H1 (cell line): ENCODE results near the gene CAPN15. TPM values are rescaled to one million over a fixed set of nuclear protein-coding genes. Genes with fewer than 3 reads are reported as not detected.

Experiments used
- CTCF ChIA-PET: fragments of 300-600 bp; sonication (Branson Sonifier 250); formaldehyde crosslinking; loops from one replicate; lab custom pipeline; 2021; ENCODE audit not compliant: partially characterized antibody; lab: Charles Lee
- POLR2A ChIA-PET: fragments of 300-600 bp; sonication (Branson Sonifier 250); formaldehyde crosslinking; loops from one replicate; lab custom pipeline; 2021; ENCODE audit warnings: inconsistent platforms; ENCODE audit not compliant: partially characterized antibody; lab: Charles Lee
- DNase-seq, 2 experiments: peaks; one replicate each; pipeline versions ENCODE4 v3.0.0 to v3.0.0-alpha.2; 2010 to 2022; ENCODE audit warnings: low spot score in 2 of 2, low read depth in 1 of 2, mixed read lengths in 1 of 2
- FAIRE-seq: peaks from 2 replicates; lab custom pipeline; 2011; peaks lifted over from hg19 to GRCh38; lab: Jason Lieb, UNC
- H2AFZ ChIP-seq: 2 replicates; pipeline ENCODE4 v1.8.1; 2012; ENCODE audit warnings: low read length, inconsistent platforms
- H2AK5ac ChIP-seq: 2 replicates; pipeline ENCODE4 v1.6.1; 2013; ENCODE audit warnings: low read depth, low read length
- H2BK120ac ChIP-seq: replicated peaks from 2 replicates; pipeline ENCODE3; 2013; ENCODE audit warnings: low read depth, low read length, inconsistent platforms
- H2BK12ac ChIP-seq: 2 replicates; pipeline ENCODE4 v1.6.1; 2013; ENCODE audit warnings: low read depth, low read length
- H2BK15ac ChIP-seq: 2 replicates; pipeline ENCODE4 v1.6.1; 2013; ENCODE audit warnings: low read length
- H2BK20ac ChIP-seq: 2 replicates; pipeline ENCODE4 v1.6.1; 2013; ENCODE audit warnings: low read length
- H2BK5ac ChIP-seq: 2 replicates; pipeline ENCODE4 v1.6.1; 2013; ENCODE audit warnings: low read depth, low read length
- H3K14ac ChIP-seq: 2 replicates; pipeline ENCODE4 v1.6.1; 2013; ENCODE audit warnings: inconsistent platforms; ENCODE audit not compliant: insufficient read length
- H3K18ac ChIP-seq: 2 replicates; pipeline ENCODE4 v1.6.1; 2013; ENCODE audit warnings: low read length; ENCODE audit errors: extremely low read depth
- H3K23ac ChIP-seq: 2 replicates; pipeline ENCODE4 v1.6.1; 2013; ENCODE audit warnings: inconsistent platforms; ENCODE audit not compliant: insufficient read length
- H3K23me2 ChIP-seq: 2 replicates; pipeline ENCODE4 v1.6.1; 2013; ENCODE audit warnings: low read depth, low read length
- H3K27ac ChIP-seq: 2 replicates; pipeline ENCODE4 v1.6.1; 2011; ENCODE audit warnings: low read depth, low read length, inconsistent platforms
- H3K27me3 ChIP-seq, 4 experiments: replicated peaks in 1 of 4; 1 replicate in 1 of 4; 2 replicates in 3 of 4; pipeline versions ENCODE4 v1.6.1 to v1.8.1; 2011 to 2013; ENCODE audit warnings: low read length in 3 of 4, mild to moderate bottlenecking in 3 of 4, inconsistent platforms in 2 of 4, mixed read lengths in 2 of 4, moderate library complexity in 1 of 4; ENCODE audit not compliant: control insufficient read depth in 3 of 4, insufficient read depth in 3 of 4; ENCODE audit errors: extremely low read depth in 1 of 4
- H3K36me3 ChIP-seq, 4 experiments: 2 replicates each; pipeline versions ENCODE4 v1.6.1 to v1.8.1; 2011 to 2013; ENCODE audit warnings: mild to moderate bottlenecking in 4 of 4, low read length in 3 of 4, moderate library complexity in 2 of 4, control low read depth in 1 of 4, inconsistent platforms in 1 of 4; ENCODE audit not compliant: insufficient read depth in 4 of 4, control insufficient read depth in 2 of 4
- H3K4ac ChIP-seq: replicated peaks from 2 replicates; pipeline ENCODE3; 2013; ENCODE audit warnings: low read length, low read depth, mixed read lengths, inconsistent platforms; ENCODE audit not compliant: insufficient read length
- H3K4me1 ChIP-seq, 4 experiments: replicated peaks in 1 of 4; 1 replicate in 1 of 4; 2 replicates in 3 of 4; pipeline versions ENCODE4 v1.6.1 to v1.8.1; 2011 to 2013; ENCODE audit warnings: low read length in 3 of 4, inconsistent platforms in 2 of 4, mixed read lengths in 1 of 4; ENCODE audit not compliant: insufficient read depth in 4 of 4, control insufficient read depth in 3 of 4
- H3K4me2 ChIP-seq, 2 experiments: 2 replicates each; pipeline versions ENCODE4 v1.6.1 to v1.8.1; 2011 to 2013; ENCODE audit warnings: low read depth in 2 of 2, low read length in 2 of 2, control low read depth in 1 of 2, inconsistent platforms in 1 of 2, mild to moderate bottlenecking in 1 of 2; ENCODE audit not compliant: insufficient read depth in 1 of 2
- H3K4me3 ChIP-seq, 4 experiments: fragments of 200-600, 300-600 bp in 1 of 4; sonication (generic), shearing (Covaris generic), sonication (Bioruptor Twin) in 1 of 4; 2 replicates each; pipeline versions ENCODE4 v1.5.1 to v1.8.1; 2011 to 2016; ENCODE audit warnings: low read length in 4 of 4, low read depth in 3 of 4, control low read depth in 2 of 4, inconsistent platforms in 2 of 4, mild to moderate bottlenecking in 2 of 4, mixed read lengths in 1 of 4, moderate library complexity in 1 of 4; ENCODE audit not compliant: insufficient read depth in 2 of 4; ENCODE audit errors: extremely low read depth in 1 of 4
- H3K56ac ChIP-seq: replicated peaks from 2 replicates; pipeline ENCODE3; 2013; ENCODE audit warnings: low read depth, mild to moderate bottlenecking, mixed read lengths, low read length, inconsistent platforms; ENCODE audit not compliant: insufficient read length
- H3K79me1 ChIP-seq: 2 replicates; pipeline ENCODE4 v1.6.1; 2013; ENCODE audit warnings: low read depth, low read length, control low read depth
- H3K79me2 ChIP-seq, 2 experiments: 2 replicates each; pipeline versions ENCODE4 v1.6.1 to v1.8.1; 2012 to 2013; ENCODE audit warnings: low read length in 2 of 2, mild to moderate bottlenecking in 2 of 2, inconsistent platforms in 1 of 2; ENCODE audit not compliant: insufficient read depth in 2 of 2, control insufficient read depth in 1 of 2
- H3K9ac ChIP-seq, 4 experiments: replicated peaks in 1 of 4; 1 replicate in 1 of 4; 2 replicates in 3 of 4; pipeline versions ENCODE4 v1.6.1 to v1.8.1; 2011 to 2013; ENCODE audit warnings: low read depth in 3 of 4, low read length in 3 of 4, control low read depth in 2 of 4, mild to moderate bottlenecking in 2 of 4, moderate library complexity in 2 of 4, inconsistent platforms in 1 of 4; ENCODE audit errors: extremely low read depth in 1 of 4
- H3K9me3 ChIP-seq, 2 experiments: 2 replicates each; pipeline versions ENCODE4 v1.6.1 to v1.8.1; 2012 to 2013; ENCODE audit warnings: mild to moderate bottlenecking in 2 of 2, moderate library complexity in 2 of 2, control low read depth in 1 of 2, inconsistent platforms in 1 of 2, low read depth in 1 of 2, low read length in 1 of 2, mixed read lengths in 1 of 2; ENCODE audit not compliant: insufficient read depth in 2 of 2
- H4K20me1 ChIP-seq, 2 experiments: replicated peaks in 1 of 2; 2 replicates each; pipeline versions ENCODE3 to v1.8.1; 2011 to 2013; ENCODE audit warnings: inconsistent platforms in 2 of 2, low read length in 2 of 2, mild to moderate bottlenecking in 1 of 2; ENCODE audit not compliant: insufficient read depth in 2 of 2, control insufficient read depth in 1 of 2
- H4K5ac ChIP-seq: 2 replicates; pipeline ENCODE4 v1.6.1; 2013; ENCODE audit warnings: low read length, low read depth, mixed read lengths, inconsistent platforms; ENCODE audit not compliant: insufficient read length
- H4K8ac ChIP-seq: 2 replicates; pipeline ENCODE4 v1.8.0; 2013; ENCODE audit warnings: mild to moderate bottlenecking, moderate library complexity, low read length, inconsistent platforms; ENCODE audit not compliant: insufficient read depth; ENCODE audit errors: extremely low read depth
- H4K91ac ChIP-seq: replicated peaks from 2 replicates; pipeline ENCODE3; 2013; ENCODE audit warnings: low read length, mixed read lengths, inconsistent platforms; ENCODE audit not compliant: insufficient read length
- POLR2A ChIP-seq, 2 experiments: IDR thresholded peaks; 1 replicate in 1 of 2; 2 replicates in 1 of 2; pipeline ENCODE4 v1.6.1; 2011; ENCODE audit warnings: low read depth in 2 of 2, low read length in 2 of 2, mild to moderate bottlenecking in 2 of 2; ENCODE audit errors: control extremely low read depth in 1 of 2
- RFX5 ChIP-seq: IDR thresholded peaks from 2 replicates; pipeline ENCODE4 v1.6.1; 2011; ENCODE audit warnings: low read depth, low read length, improper control_type of control experiment, borderline replicate concordance
- SIN3A ChIP-seq, 2 experiments: IDR thresholded peaks in 1 of 2; conservative IDR thresholded peaks in 1 of 2; 2 replicates each; pipeline ENCODE4 v1.6.1; 2011 to 2012; ENCODE audit warnings: low read length in 2 of 2, improper control_type of control experiment in 1 of 2, low read depth in 1 of 2, mild to moderate bottlenecking in 1 of 2
- SP2 ChIP-seq: IDR thresholded peaks from 2 replicates; pipeline ENCODE4 v1.6.1; 2012; ENCODE audit warnings: mild to moderate bottlenecking, low read length, inconsistent platforms
- SRF ChIP-seq: IDR thresholded peaks from 2 replicates; pipeline ENCODE4 v1.6.1; 2011; ENCODE audit warnings: mild to moderate bottlenecking, low read depth, low read length, moderate library complexity
- TAF1 ChIP-seq: IDR thresholded peaks from 2 replicates; pipeline ENCODE4 v1.6.1; 2011; ENCODE audit warnings: mild to moderate bottlenecking, low read depth, low read length
- TCF12 ChIP-seq: IDR thresholded peaks from 2 replicates; pipeline ENCODE4 v1.6.1; 2011; ENCODE audit warnings: low read depth, mild to moderate bottlenecking, low read length
- WGBS, 2 experiments: shearing (Covaris generic) in 1 of 2; methylation state at CpG; one replicate each; pipeline versions ENCODE4 v1.1.6 to v1.1.7; 2013 to 2015; ENCODE audit warnings: low lambda C conversion rate in 2 of 2, mixed read lengths in 2 of 2, inconsistent platforms in 1 of 2, low coverage in 1 of 2, missing lambda C conversion rate in 1 of 2; ENCODE audit not compliant: insufficient replicate concordance in 2 of 2, insufficient coverage in 1 of 2, insufficient read length in 1 of 2; ENCODE audit errors: extremely low coverage in 1 of 2, missing lambda C conversion rate in 1 of 2; 5-methylcytosine and 5-hydroxymethylcytosine counted together
- polyA plus RNA-seq, 7 experiments: library from polyadenylated mRNA; depleted of rRNA in 3 of 7; stranded (reverse) in 5 of 7; unstranded in 2 of 7; fragments of >200 nt in 5 of 7; fragments of 200-250 nt in 2 of 7; gene quantifications; 1 replicate in 5 of 7; 2 replicates in 1 of 7; 4 replicates in 1 of 7; pipeline versions ENCODE4 v1.2.1 to v1.2.3, GENCODE V29; 2011 to 2013; ENCODE audit warnings: missing spikeins in 2 of 7, mixed read lengths in 2 of 7
- total RNA-seq: library from RNA; stranded (reverse); fragmentation: NEBNext Ultra II Directional; extraction: Animal tissue kit (Norgen Biotek cat#: 25700); gene quantifications from 2 replicates; pipeline ENCODE4 v1.2.1, GENCODE V29; 2021
- TF ChIP-seq, protein P1 (sequence below): IDR thresholded peaks from 2 replicates; pipeline ENCODE4 v1.6.1; 2012; ENCODE audit warnings: low read length, inconsistent platforms
- TF ChIP-seq, protein P2 (sequence below), 3 experiments: IDR thresholded peaks; 1 replicate in 2 of 3; 2 replicates in 1 of 3; pipeline versions ENCODE4 v1.5.1 to v1.6.1; 2011; ENCODE audit warnings: low read length in 3 of 3, mild to moderate bottlenecking in 3 of 3, inconsistent platforms in 2 of 3, low read depth in 1 of 3, moderate library complexity in 1 of 3; ENCODE audit not compliant: insufficient read depth in 1 of 3; ENCODE audit errors: control extremely low read depth in 1 of 3
- TF ChIP-seq, protein P3 (sequence below): IDR thresholded peaks from 2 replicates; pipeline ENCODE4 v1.6.1; 2012; ENCODE audit warnings: inconsistent platforms

Gene CAPN15
- total and polyA plus RNA-seq, 2 of the 8 experiments (the other 6 are each of a cell fraction or from before 2014, with no cell fraction given) = 38.9 to 76.9 TPM

DNA sequence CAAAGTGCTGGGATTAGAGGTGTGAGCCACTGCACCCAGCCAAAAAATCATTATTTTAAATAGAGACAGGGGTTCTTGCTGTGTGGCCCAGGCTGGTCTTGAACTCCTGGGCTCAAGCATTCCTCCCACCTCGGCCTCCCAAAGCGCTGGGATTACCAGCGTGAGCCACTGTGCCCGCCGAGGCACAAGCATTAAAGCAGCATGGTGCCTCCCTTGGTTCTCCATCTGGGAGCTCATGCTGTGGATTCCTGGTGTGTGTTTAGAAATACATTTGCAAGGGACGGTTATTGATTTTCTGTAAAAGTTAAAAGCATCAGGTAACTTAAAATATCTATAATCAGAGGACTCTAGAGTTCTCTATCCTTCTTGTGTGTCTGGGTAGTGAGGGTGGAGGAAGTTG is 14.7 kb upstream of the CAPN15 start:
- Histone ChIP-seq H4K5ac (no peak overlapping the region), H3K27ac (no peak overlapping the region), H3K56ac (no peak overlapping the region), H3K79me2 (no peaks in the 10 kb centered on the region), H3K27me3 (no peaks in the 10 kb centered on the region), H2AK5ac (no peak overlapping the region), H2BK12ac (no peak overlapping the region), H3K4me2 (no peak overlapping the region), H2AFZ (no peak overlapping the region), H3K18ac (no peak overlapping the region), H3K14ac (no peak overlapping the region), H4K8ac (no peak overlapping the region), H3K79me1 (no peaks in the 10 kb centered on the region), H3K23me2 (no peaks in the 10 kb centered on the region), H3K4me1 (no peaks in the 10 kb centered on the region; a peak in 1 of 7 replicates), H2BK20ac (no peak overlapping the region), H4K91ac (no peak overlapping the region), H2BK5ac (no peak overlapping the region), H3K4ac (no peak overlapping the region), H4K20me1 (no peaks in the 10 kb centered on the region), H3K4me3 (no peak overlapping the region), H3K9me3 (no peaks in the 10 kb centered on the region), H3K9ac (no peak overlapping the region), H2BK15ac (no peak overlapping the region), H3K36me3 (peaks cover 2 to 8% (median 3%) of the 10 kb centered on the region in 4 experiments; a peak in 5 of 8 replicates), H3K23ac (no peak overlapping the region), H2BK120ac (no peak overlapping the region)
- DNase-seq (no peak), FAIRE-seq (no peak)
- ChIA-PET CTCF (interaction anchor here (0.7 to 1.9 kb wide), 7 partner anchors 12 to 86 kb away, joined by 3 to 5 read pairs (median 3); no protein-coding TSS in a partner anchor), POLR2A (interaction anchor here (0.6 kb wide), 1 partner anchor 38 kb away, joined by 3 read pairs; no protein-coding TSS in a partner anchor)
- WGBS, 2 experiments = 93% methylated on average over 6 of the region's 6 CpGs; no CpG with 5 or more reads in 1 of the 2 experiments
- TF ChIP-seq SP2 (no peak), RFX5 (no peak), TCF12 (no peak), TAF1 (no peak), SRF (no peak), POLR2A (IDR thresholded peaks at IDR 0.05; ENCODE audit: control extremely low read depth in 1 of 2, low read depth in 2 of 2, low read length in 2 of 2) (no peak), SIN3A (conservative IDR thresholded peaks at IDR 0.05 in 1 of 2, IDR thresholded peaks at IDR 0.05 in 1 of 2; ENCODE audit: low read depth in 1 of 2, low read length in 2 of 2) (no peak)
- TF ChIP-seq, protein P1, sequence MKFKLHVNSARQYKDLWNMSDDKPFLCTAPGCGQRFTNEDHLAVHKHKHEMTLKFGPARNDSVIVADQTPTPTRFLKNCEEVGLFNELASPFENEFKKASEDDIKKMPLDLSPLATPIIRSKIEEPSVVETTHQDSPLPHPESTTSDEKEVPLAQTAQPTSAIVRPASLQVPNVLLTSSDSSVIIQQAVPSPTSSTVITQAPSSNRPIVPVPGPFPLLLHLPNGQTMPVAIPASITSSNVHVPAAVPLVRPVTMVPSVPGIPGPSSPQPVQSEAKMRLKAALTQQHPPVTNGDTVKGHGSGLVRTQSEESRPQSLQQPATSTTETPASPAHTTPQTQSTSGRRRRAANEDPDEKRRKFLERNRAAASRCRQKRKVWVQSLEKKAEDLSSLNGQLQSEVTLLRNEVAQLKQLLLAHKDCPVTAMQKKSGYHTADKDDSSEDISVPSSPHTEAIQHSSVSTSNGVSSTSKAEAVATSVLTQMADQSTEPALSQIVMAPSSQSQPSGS = no peak
- TF ChIP-seq, protein P2, sequence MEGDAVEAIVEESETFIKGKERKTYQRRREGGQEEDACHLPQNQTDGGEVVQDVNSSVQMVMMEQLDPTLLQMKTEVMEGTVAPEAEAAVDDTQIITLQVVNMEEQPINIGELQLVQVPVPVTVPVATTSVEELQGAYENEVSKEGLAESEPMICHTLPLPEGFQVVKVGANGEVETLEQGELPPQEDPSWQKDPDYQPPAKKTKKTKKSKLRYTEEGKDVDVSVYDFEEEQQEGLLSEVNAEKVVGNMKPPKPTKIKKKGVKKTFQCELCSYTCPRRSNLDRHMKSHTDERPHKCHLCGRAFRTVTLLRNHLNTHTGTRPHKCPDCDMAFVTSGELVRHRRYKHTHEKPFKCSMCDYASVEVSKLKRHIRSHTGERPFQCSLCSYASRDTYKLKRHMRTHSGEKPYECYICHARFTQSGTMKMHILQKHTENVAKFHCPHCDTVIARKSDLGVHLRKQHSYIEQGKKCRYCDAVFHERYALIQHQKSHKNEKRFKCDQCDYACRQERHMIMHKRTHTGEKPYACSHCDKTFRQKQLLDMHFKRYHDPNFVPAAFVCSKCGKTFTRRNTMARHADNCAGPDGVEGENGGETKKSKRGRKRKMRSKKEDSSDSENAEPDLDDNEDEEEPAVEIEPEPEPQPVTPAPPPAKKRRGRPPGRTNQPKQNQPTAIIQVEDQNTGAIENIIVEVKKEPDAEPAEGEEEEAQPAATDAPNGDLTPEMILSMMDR (IDR thresholded peaks at IDR 0.05; ENCODE audit: control extremely low read depth in 1 of 3, insufficient read depth in 1 of 3, low read depth in 1 of 3, low read length in 3 of 3) = no peak
- TF ChIP-seq, protein P3, sequence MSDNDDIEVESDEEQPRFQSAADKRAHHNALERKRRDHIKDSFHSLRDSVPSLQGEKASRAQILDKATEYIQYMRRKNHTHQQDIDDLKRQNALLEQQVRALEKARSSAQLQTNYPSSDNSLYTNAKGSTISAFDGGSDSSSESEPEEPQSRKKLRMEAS = no peak
